HepG2 (cell line): ENCODE data around the gene GREM1.

Source experiments
- CREBL2 ChIP-seq: sonication (generic); formaldehyde crosslinking; IDR thresholded peaks from 2 replicates; pipeline ENCODE4 v1.8.1; 2023; ENCODE audit warnings: missing genetic modification reagents, mild to moderate bottlenecking, borderline replicate concordance
- GABPB1 ChIP-seq: IDR thresholded peaks from 2 replicates; pipeline ENCODE4 v1.6.1; 2016; ENCODE audit warnings: mild to moderate bottlenecking, missing genetic modification reagents, moderate library complexity, missing compliant biosample characterization

DNA sequence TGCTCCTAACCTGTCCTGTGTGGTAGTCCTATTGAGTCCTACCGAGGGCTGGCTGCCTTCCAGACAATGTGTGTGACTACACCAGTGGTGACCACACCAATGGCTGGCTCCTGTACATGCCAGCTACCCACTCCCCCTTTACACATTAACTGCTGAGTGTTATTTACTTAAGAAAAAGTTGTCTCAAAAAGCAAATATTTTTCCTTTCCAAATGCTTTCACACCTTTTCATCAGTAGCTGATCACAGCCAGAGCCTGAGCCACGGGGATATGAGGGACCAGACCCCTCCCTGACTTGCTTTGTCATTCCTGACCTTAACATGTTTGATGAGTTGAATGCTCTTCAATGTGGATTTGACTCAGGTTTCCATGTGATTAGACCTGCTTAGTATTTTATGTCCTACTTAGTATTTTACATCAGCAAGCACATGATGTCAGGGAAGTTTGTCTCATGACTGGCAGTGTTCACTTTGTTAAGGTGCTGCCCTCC, 29.6 kb upstream of the GREM1 start:
- TF ChIP-seq GABPB1 (CRISPR knock-in tag) (no peak), CREBL2 (CRISPR knock-in tag) (no peak)
